ENCODE data around the gene FAM120B.

FAM120B gene

DNA sequence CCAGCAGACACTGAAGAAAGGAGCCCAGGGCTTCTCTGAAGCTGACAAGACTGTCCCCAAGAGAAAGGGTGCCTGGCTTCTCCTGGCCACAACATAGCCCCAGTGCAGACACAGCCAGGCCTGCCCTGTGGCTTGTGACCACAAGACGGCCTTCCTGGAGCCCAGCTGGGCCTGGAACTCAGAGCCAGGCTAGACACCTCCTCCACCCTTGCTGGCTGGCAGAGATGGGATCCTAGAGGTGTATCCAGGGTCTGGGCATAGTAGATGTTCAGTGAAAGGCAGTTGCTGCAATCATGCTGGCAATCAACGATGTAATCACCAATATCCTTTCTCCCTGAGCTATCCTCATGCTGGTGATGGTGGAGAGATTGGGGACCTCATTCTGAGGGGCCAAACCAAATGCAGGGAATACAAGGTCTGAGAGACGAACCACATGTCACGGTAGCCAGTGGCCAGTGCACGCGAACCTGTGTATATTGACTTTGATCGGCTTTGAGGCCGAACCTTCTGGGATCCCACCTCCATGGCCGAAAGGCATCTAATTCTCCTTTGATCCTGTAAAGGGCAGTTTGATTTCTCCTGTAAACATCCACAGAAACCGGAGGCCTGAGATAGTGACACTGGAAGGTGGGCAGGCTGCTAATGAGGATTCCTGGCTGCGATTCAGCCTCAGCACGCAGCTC, 131.3 kb downstream of the FAM120B start:
- no peak for DNase-seq (ENCODE audit: low read depth)
- TF ChIP-seq CTCF (IDR thresholded peaks at IDR 0.05; ENCODE audit: insufficient read depth, low read depth, low read length, missing control alignments), result no peak

GRCh38 chr6:170438402-170438753, 131.8 kb downstream of the FAM120B start:
- H3K4me3 ChIP-seq (ENCODE audit: low read depth, low read length), result no peak overlapping the region; the same call in 1 of the 2 replicates
- DNase-seq (ENCODE audit: low read depth), result peak; percentile 68
- TF ChIP-seq CTCF (IDR thresholded peaks at IDR 0.05; ENCODE audit: insufficient read depth, low read depth, low read length, missing control alignments), result no peak

More for the DNA sequence above, 131.3 kb downstream of the FAM120B start:
- H3K4me3 ChIP-seq (ENCODE audit: low read depth, low read length), result no peak overlapping the region

DNA sequence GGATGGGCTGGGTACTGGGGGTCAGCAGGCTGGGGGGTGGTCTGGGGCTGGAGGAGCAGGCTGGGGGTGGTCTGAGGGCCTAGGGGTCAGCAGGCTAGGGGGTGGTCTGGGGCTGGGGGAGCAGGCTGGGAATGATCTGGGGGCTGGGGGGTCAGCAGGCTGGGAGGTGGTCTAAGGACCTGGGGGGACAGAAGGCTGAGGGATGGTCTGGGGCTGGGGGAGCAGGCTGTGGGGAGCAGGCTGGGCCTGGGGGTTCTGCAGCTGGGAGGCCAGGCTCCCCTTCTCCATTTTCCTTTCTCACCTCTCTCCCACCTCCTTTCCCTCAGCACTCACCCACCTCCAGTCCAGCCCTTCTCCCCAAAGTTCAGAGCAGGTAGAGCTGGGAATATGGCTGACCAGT, 132.3 kb downstream of the FAM120B start:
- no peak overlapping the region for H3K4me3 ChIP-seq (ENCODE audit: low read depth, low read length)
- DNase-seq (ENCODE audit: low read depth), result no peak
- TF ChIP-seq CTCF (IDR thresholded peaks at IDR 0.05; ENCODE audit: insufficient read depth, low read depth, low read length, missing control alignments), result no peak

DNA sequence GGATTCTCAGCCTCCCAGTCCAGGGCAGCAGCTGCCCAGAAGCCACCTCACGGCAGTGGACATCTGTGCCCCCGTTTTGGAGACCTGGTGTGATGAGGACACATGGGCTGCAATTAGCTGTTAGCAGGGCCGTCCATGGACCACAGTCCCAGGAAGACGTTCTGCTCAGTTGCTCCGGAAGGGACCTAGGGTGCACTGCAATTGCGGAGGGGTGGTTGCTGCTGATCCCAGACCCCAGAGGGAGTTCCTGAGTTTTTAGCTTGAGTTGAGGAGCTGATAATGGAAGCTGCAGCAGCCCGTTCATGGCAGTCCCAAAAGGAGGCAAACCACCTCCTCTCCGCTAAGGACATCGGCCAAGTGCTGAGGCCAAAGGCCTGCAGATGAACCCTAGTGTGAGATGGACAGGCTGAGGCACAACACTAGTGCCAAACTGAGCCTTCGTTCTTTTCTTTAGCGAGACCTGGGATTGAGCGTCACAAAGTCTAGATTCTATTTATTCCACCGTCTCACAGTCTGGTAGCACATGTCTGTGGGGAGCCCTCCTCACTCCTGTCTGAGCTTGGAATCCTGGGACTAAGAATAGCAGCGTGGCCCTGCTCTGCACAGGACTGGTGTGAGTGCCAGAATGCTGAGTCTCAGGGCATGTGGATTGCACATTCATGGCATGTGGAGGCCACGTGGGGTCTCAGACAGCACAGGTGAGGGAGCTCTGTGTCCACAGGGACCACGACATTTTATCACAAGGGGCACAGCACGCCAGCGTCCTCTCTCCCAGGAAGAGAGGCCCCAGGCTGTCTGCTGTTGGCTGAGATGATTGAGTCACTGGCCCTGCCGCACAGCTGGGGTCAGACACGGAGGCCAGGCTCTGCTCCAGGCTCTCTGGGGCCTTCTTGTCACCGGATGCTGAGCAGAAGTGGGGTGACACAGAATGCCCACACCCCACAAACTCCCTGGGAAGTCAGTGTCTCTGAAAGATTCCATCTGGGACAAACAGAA, 133.1 kb downstream of the FAM120B start:
- no peak for TF ChIP-seq CTCF (IDR thresholded peaks at IDR 0.05; ENCODE audit: insufficient read depth, low read depth, low read length, missing control alignments)
- no peak overlapping the region for H3K4me3 ChIP-seq (ENCODE audit: low read depth, low read length)
- no peak for DNase-seq (ENCODE audit: low read depth)

GRCh38 chr6:170440437-170440836, 133.9 kb downstream of the FAM120B start:
- TF ChIP-seq CTCF (IDR thresholded peaks at IDR 0.05; ENCODE audit: insufficient read depth, low read depth, low read length, missing control alignments), result no peak
- DNase-seq (ENCODE audit: low read depth), result no peak
- H3K4me3 ChIP-seq (ENCODE audit: low read depth, low read length), result no peak overlapping the region

DNA sequence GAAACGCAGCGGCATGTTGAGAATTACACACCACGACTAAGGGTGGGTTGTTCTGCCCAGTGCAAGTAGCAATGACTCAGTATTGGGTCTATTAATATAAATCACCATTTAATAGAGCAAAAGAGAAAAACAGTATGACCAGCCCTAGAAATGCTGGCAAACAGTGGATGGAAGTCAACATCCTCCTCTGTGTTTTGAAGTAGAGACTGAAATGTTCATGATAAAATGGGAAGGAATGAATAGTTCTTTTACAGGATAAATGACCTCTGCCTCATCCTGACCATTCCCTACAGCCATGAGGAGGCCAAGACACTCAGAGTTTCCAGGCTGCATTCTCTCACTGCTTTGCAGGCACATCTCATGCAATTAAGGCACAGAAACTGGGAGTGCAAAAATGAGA, 134.8 kb downstream of the FAM120B start:
- H3K4me3 ChIP-seq (ENCODE audit: low read depth, low read length), result no peak overlapping the region
- no peak for DNase-seq (ENCODE audit: low read depth)
- no peak for TF ChIP-seq CTCF (IDR thresholded peaks at IDR 0.05; ENCODE audit: insufficient read depth, low read depth, low read length, missing control alignments)
